ENCODE results near the gene CD82.

The CD82 gene

DNA sequence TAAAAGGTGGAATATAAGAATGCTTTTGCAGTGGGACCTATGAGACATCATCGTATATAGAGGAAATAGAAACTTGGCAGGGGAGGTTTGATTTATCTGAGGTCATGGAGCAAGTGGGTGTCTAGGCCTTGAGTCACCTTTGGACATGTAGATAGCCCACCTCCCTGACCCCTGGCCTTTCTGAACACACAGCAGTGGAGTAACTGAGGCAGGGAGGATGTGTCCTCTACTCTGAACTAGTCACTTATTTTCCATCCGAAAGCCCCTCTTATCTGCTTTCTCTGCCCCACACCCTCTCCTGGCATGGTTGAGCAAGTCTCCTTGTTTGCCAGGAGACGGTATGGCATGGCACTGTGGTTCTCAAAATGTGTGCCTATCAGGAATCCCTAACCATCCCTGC, 7.9 kb downstream of the CD82 start:
- in situ Hi-C loops (cut with HindIII; ENCODE audit: low sequenced_read_pairs), result no loop called here

DNA sequence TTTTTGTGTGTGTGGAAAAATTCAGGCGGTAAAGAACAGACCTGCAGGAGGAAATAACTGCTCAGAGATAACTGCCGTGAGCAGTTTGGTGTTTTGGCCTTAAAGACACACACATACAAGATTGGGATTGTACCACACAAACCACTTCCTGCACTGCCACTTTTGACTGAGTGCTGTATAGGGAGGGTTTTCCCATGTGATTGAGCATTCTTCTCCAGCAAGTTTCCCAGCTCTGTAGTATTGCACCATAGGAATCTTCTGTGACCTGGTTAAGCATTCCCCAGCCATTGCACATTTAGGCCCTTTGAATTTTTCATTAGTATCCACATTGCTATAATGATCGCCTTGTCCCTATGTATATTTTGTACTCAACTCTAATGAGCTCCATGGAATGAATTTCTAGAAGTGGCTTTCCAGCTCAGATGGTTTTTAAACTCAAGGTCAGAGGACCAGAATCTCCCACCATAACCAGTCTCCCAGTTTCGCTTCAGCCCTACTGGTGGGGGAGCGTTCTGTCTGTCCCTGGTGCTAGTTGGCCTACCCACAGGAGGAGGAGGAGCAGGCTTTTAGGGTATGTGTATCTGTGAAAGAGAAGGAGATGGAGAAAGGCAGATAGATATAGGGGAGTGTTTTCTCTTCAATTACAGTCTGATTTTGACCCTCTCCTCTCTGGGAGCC, 9.3 kb downstream of the CD82 start:
- in situ Hi-C loops (cut with HindIII; ENCODE audit: low sequenced_read_pairs), result no loop called here

DNA sequence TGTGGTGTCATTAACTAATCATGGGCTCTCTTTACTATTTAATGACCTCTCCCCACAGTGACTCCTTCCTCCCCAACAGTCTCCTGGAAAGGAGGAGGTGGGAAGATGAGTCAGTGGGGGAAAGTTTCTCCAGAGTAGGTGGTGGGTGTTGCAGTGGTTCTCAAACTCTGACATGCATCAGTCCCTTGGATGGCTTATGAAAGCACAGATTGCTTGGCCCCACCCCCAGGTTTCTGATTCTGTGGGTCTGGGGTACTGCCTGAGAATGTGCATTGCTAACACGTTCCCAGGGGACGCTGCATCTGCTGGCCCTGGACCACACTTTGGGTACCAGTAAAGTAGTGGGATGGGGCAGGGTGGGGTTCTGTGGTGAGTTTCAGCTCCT, 9.8 kb downstream of the CD82 start:
- in situ Hi-C loops (cut with HindIII; ENCODE audit: low sequenced_read_pairs), result no loop called here

- in situ Hi-C loops (cut with HindIII; ENCODE audit: low sequenced_read_pairs), result no loop called here
Measured at GRCh38 chr11:44575962-44576361, 10.5 kb downstream of the CD82 start.

GRCh38 chr11:44576656-44577055, 11.2 kb downstream of the CD82 start:
- in situ Hi-C loops (cut with HindIII; ENCODE audit: low sequenced_read_pairs), result no loop called here

- in situ Hi-C loops (cut with HindIII; ENCODE audit: low sequenced_read_pairs), result no loop called here
Measured at GRCh38 chr11:44577231-44577830, 11.9 kb downstream of the CD82 start.

- in situ Hi-C loops (cut with HindIII; ENCODE audit: low sequenced_read_pairs), result no loop called here
Measured at GRCh38 chr11:44578279-44578678, 12.8 kb downstream of the CD82 start.

GRCh38 chr11:44579302-44579761, 13.9 kb downstream of the CD82 start:
- in situ Hi-C loops (cut with HindIII; ENCODE audit: low sequenced_read_pairs), result no loop called here

DNA sequence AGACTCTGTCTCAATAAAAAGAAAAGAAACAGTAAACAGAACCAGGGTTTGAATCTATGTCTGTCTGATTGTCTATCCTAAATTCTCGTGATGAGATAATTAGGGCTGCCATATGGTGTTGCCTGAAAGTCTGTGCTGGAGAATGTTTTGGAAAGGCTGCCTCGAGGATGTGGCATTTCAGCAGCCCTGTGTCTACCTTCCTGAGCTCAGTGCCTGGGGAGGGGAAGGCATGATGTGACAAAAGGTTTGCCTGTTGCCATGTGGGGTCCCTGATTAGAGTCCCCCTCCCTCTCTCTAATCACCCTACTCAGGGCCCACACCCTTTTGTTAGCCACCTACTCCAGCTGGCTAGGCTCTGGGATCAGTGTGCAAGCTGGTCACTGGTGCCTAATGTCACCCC, 15.2 kb downstream of the CD82 start:
- in situ Hi-C loops (cut with HindIII; ENCODE audit: low sequenced_read_pairs), result no loop called here

DNA sequence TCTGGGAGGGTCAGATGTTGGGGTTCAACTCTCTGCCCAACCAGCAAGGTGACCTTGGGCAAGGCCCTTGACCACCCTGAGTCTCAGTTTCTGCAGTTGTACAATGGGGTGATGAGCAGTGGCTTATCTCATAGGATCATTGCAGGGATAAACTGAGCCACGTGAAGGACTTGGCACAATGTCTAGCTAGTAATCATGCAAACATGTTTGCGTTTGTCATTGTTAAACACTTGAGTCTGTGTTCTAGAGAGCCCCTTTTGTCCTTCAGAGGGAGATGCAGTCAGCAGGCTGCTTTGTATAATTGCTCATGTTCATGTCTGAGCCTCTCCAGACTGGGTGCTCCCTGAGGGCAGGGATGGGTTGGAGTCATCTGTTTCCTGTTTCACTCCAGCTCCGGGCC, 15.8 kb downstream of the CD82 start:
- in situ Hi-C loops (cut with HindIII; ENCODE audit: low sequenced_read_pairs), result no loop called here

DNA sequence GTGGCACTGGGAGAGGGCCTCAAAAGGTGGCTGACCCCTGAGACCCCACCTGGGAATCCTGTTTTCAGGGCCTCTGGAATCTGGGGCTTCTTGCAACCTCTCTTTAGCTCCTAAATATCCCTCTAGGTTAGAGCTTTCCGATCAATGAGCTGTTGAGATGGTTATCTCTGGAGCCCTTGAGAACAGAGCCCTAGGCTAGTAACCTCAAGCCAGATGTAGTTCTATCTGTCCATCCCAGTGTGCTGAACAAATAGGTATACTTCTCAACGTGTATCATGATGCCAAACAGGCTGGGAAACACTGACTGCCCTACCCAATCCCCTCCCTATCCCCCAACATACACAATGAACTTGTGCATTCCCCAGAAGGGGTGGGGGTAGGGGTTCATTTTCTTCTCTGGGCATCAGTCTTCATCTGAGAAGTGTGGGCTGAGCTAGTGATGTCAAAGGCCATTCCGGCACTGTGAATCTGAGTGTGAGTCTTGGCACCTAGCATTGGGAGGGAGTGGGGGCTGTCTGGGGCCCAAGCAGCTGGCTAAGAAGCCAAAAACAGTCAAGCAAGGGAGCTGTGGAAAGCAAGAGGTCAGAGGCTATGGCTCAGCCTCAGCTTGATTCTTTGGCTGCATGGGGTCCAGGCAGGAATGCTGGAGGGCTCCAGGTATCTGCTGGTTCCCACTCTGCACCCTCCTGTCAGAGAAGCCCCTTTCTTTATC, 17.3 kb downstream of the CD82 start:
- in situ Hi-C loops (cut with HindIII; ENCODE audit: low sequenced_read_pairs), result no loop called here

DNA sequence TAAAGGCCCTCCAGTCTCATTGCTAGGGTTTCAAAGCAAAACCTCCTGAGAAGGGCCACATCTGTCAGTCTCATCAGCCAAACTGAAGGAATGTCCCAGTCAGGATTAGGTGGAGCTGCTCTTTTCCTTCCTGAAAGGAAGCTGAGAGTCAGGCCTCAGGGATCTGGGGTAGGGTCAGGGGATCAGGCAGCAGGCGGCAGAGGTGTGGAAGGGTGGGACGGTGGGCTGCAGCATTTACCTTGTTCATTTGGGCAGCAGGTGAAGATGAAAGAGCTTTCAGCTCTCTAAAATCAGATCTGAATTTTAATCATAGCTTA, 17.8 kb downstream of the CD82 start:
- in situ Hi-C loops (cut with HindIII; ENCODE audit: low sequenced_read_pairs), result no loop called here

DNA sequence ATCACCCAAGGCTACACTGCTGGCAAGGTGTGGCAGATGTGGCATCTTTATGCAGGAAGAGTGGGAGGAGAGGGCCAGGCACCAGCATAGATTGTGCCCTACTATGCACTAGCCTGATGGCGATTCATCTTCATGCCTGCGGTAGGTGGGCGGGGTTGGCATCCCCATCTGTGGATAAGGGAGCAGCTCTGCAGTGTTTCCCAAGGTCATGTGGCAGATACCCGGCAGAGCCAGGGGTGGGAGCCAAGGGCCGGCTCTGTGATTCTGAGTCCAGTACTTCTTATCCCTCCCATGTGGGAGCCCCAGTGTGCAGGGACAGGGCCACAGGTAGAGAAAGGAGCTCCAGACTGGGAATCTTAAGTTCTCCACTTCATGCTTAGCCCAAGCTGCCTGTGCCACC, 20.0 kb downstream of the CD82 start:
- in situ Hi-C loops (cut with HindIII; ENCODE audit: low sequenced_read_pairs), result no loop called here

DNA sequence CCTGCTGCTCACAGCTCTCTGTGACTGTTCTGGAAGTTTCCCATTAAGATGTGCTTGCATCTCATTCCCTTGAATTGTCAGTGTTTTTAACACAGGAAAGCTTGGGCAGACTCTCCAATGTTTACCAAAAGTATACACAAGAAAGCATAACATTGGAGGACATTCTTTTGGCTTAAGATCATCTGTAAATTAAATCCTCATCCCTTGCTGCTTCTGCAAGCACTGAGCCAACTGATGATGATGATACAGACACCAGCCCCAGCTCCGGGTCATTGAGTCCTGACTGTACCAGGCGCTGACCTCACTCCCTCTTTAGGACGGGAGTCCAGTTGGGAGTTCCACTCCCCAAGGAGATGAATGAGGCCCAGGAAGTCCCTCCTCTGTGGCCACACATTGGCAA, 23.8 kb downstream of the CD82 start:
- in situ Hi-C loops (cut with HindIII; ENCODE audit: low sequenced_read_pairs), result no loop called here

DNA sequence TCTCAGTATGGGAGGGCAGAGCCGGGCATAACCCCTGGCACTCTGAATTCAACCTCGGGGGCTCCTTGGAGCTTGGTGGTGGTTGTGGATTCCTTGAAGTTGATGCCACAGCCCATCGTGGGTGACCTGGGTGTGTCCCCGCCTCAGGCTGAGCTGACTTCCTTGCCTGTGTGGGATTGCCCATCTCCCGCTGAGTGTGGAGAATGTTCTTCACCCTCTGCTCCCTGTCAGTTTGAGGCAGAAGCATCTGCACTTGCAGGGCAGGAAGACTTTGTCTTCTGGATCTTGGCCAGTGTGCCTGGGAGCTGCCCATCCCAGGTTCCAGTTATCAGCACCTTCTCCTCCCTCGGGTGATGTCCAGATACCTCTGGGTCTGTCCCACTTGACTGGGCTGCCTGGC, 25.3 kb downstream of the CD82 start:
- in situ Hi-C loops (cut with HindIII; ENCODE audit: low sequenced_read_pairs), result no loop called here

DNA sequence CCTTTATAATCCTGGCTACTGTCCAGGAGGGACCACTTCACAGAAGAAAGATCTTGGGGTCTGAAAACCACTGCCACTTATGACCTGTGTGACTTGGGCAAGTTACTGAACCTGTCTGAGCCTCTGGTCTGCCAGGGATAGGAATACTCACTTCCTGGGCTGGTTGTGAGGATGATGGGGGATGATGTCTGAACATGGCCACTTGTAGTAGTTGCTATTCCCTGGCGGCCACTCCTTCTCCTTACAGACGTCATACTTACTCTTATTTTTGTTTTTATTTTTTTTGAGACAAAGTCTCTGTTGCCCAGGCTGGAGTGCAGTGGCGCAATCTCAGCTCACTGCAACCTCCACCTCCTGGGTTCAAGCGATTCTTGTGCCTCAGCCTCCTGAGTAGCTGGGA, 26.1 kb downstream of the CD82 start:
- in situ Hi-C loops (cut with HindIII; ENCODE audit: low sequenced_read_pairs), result no loop called here

- in situ Hi-C loops (cut with HindIII; ENCODE audit: low sequenced_read_pairs), result no loop called here
Measured at GRCh38 chr11:44592125-44592940, 26.9 kb downstream of the CD82 start.

DNA sequence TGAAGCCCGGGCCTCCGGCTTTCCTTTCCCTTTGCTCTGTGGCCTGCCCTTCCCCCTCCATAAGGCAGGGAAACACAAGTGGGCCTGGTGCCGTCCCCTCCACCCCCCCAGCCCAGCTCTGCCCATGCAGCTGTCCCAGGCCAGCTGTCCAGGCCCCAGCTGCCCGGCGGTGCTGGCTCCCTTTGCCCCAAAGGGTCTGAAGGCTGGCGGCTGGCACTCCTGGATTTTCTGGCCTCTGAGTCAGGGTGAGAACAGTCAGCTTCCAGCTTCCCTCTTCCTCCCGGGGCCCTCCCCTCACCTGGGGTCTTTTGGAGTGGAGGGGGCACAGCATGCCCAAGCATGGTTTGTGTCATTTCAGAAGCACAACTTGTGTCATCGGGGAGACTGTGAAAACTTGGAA, 27.8 kb downstream of the CD82 start:
- in situ Hi-C loops (cut with HindIII; ENCODE audit: low sequenced_read_pairs), result no loop called here

DNA sequence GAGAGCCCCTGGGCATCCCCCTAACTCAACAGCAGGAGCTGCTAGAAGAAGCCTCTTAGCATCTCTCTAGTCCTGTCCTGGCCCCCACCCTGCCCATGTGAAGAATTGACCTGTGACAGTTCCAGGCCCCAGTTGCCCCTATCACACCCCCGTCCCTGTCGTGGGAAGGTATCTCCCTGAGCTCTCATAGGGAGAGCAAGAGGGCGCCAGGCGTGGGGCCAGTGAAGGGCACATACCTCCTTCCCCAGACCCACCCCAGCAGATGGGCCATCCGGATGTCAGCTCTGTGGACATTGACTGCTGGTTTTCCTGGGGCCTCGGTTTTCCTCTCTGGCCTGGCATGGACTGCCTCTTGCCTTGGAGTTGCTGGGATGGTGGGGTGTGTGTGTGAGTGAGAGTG, 29.5 kb downstream of the CD82 start:
- in situ Hi-C loops (cut with HindIII; ENCODE audit: low sequenced_read_pairs), result no loop called here

GRCh38 chr11:44595964-44596381, 30.5 kb downstream of the CD82 start:
- in situ Hi-C loops (cut with HindIII; ENCODE audit: low sequenced_read_pairs), result no loop called here

- in situ Hi-C loops (cut with HindIII; ENCODE audit: low sequenced_read_pairs), result no loop called here
Measured at GRCh38 chr11:44596525-44597276, 31.2 kb downstream of the CD82 start.

Measured in DLD1 (cell line).